Measurements from ENCODE around the gene PIGQ.

The PIGQ gene

GRCh38 chr16:628321-629061 lies 58.7 kb downstream of the PIGQ start:
- no peak for DNase-seq (ENCODE audit: low read depth in 2 of 2)

GRCh38 chr16:629185-629832 lies 59.5 kb downstream of the PIGQ start:
- DNase-seq (ENCODE audit: low read depth in 2 of 2), result no peak

GRCh38 chr16:629833-630248 lies 60.1 kb downstream of the PIGQ start:
- no peak for DNase-seq (ENCODE audit: low read depth in 2 of 2)

- DNase-seq (ENCODE audit: low read depth in 2 of 2), result no peak
These were observed 60.6 kb downstream of the PIGQ start for GRCh38 chr16:630249-630814.

GRCh38 chr16:630815-631405 lies 61.1 kb downstream of the PIGQ start, which contains the start of gene WFIKKN1:
Gene WFIKKN1, plus strand, starts transcription at chr16:630985. Its CDS starts 269 bp downstream, at chr16:631254.
- DNase-seq (ENCODE audit: low read depth in 2 of 2), result no peak

GRCh38 chr16:631808-632358 lies 62.1 kb downstream of the PIGQ start:
- no peak for DNase-seq (ENCODE audit: low read depth in 2 of 2)

GRCh38 chr16:632486-633335 lies 62.9 kb downstream of the PIGQ start:
- DNase-seq (ENCODE audit: low read depth in 2 of 2), result no peak

GRCh38 chr16:633336-634050 lies 63.7 kb downstream of the PIGQ start:
- DNase-seq (ENCODE audit: low read depth in 2 of 2), result no peak

Data from fibroblast of skin of left biceps (primary cell).